ENCODE results near the gene JAKMIP1. TPM values are rescaled to one million over a fixed set of nuclear protein-coding genes. Genes with fewer than 3 reads are reported as not detected.

Gene JAKMIP1
- total RNA-seq, 1 donor, result not detected

GRCh38 chr4:6122496-6122895, 77.9 kb downstream of the JAKMIP1 start:
- DNase-seq (ENCODE audit: low read depth), result no peak
- TF ChIP-seq CTCF (IDR thresholded peaks at IDR 0.05; ENCODE audit: insufficient read depth, low read depth, low read length), result no peak
- no peak overlapping the region for H3K4me3 ChIP-seq (ENCODE audit: low read depth, low read length)

GRCh38 chr4:6121941-6122340, 78.4 kb downstream of the JAKMIP1 start:
- H3K4me3 ChIP-seq (ENCODE audit: low read depth, low read length), result no peak overlapping the region
- no peak for TF ChIP-seq CTCF (IDR thresholded peaks at IDR 0.05; ENCODE audit: insufficient read depth, low read depth, low read length)
- DNase-seq (ENCODE audit: low read depth), result no peak

DNA sequence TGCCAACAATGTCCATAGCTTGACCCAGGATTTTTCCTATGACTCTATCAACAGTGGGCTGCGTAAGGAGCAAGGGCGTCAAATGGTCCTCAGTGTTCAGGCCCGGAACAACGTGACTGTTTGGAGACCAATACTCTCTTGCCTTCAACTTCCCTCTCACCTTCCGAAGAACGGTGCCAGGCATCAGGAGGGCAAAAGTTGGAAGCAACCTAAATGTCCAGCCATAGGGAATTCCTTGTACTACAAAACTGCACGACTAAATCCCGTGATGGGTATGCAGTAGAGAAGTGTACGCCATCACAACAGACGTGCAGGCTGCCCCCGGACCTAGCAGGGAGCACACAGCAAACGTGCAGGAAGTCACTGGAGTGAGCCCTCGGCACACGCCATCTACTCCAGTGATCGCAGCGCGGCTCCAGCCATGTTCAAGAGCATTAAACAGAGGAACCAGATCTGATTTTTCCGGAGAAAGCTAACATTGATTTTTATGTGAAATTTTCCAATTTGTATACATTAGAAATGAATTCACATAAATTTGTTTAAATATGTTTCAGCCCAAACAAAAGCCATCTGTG, 79.0 kb downstream of the JAKMIP1 start:
- no peak for TF ChIP-seq CTCF (IDR thresholded peaks at IDR 0.05; ENCODE audit: insufficient read depth, low read depth, low read length)
- no peak overlapping the region for H3K4me3 ChIP-seq (ENCODE audit: low read depth, low read length)
- DNase-seq (ENCODE audit: low read depth), result no peak

DNA sequence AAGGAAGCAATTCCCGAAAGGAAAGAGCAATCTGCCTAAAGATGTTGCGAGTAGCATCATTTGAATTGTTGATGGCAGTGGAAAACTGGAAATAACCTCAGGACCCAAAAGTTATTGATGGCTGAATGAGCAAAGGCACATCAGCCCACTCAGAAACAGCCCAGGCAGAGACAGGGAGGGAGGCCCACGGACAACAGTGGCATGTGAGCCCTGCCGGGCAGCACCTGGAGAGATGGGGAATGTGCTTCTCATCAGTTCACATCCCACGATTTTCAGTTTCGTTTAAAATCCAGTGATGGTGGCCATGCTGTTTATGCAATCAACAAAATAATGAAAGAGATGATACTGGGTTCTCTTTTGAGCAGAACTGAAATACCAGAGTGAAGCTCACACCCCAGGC, 80.0 kb downstream of the JAKMIP1 start:
- no peak for TF ChIP-seq CTCF (IDR thresholded peaks at IDR 0.05; ENCODE audit: insufficient read depth, low read depth, low read length)
- no peak overlapping the region for H3K4me3 ChIP-seq (ENCODE audit: low read depth, low read length)

DNA sequence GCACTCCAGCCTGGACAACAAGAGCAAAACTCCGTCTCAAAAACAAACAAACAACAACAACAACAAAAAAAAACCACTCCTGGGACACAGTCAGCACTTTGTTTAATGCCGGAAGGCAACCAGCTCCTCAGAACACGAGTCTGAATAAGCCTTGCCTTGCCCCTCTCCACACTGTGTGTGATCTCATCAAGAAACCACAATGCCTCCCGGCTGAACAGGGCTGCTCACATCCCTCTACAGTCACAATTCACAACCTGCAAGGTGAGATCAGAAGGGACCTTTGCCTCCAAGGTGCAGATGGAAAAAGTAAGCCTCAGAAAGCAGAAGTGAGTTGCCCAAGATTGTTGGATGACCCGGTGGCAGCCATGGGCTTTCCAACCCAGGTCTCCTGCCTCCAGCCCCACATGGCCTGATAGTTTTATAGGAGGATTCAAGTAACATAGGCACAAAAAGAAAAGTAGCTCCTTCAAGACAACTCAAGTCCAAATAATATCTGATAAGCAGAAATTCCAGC, 80.8 kb downstream of the JAKMIP1 start:
- no peak for DNase-seq (ENCODE audit: low read depth)
- TF ChIP-seq CTCF (IDR thresholded peaks at IDR 0.05; ENCODE audit: insufficient read depth, low read depth, low read length), result no peak

More for the DNA sequence above, 80.0 kb downstream of the JAKMIP1 start:
- no peak for DNase-seq (ENCODE audit: low read depth)

GRCh38 chr4:6118201-6118600, 82.1 kb downstream of the JAKMIP1 start:
- DNase-seq (ENCODE audit: low read depth), result no peak
- no peak for TF ChIP-seq CTCF (IDR thresholded peaks at IDR 0.05; ENCODE audit: insufficient read depth, low read depth, low read length)
- no peak overlapping the region for H3K4me3 ChIP-seq (ENCODE audit: low read depth, low read length)

More for the DNA sequence above, 80.8 kb downstream of the JAKMIP1 start:
- H3K4me3 ChIP-seq (ENCODE audit: low read depth, low read length), result no peak overlapping the region
